Endodermal cell (in vitro differentiated cells): Measurements from ENCODE around the gene XXYLT1. TPM values are rescaled to one million over a fixed set of nuclear protein-coding genes. Genes with fewer than 3 reads are reported as not detected.

Experiments
- DNase-seq: peaks from one replicate; pipeline ENCODE4 v3.0.0-alpha.2; 2017
- H3K27ac ChIP-seq: 2 replicates; pipeline ENCODE4 v1.5.1; 2013; ENCODE audit warnings: mild to moderate bottlenecking, low read depth, low read length, moderate library complexity
- H3K27me3 ChIP-seq: 2 replicates; pipeline ENCODE4 v1.6.1; 2013; ENCODE audit warnings: mild to moderate bottlenecking, low read length, moderate library complexity; ENCODE audit not compliant: insufficient read depth, control insufficient read depth, poor library complexity, severe bottlenecking
- H3K36me3 ChIP-seq: 2 replicates; pipeline ENCODE4 v1.7.0; 2013; ENCODE audit warnings: mild to moderate bottlenecking, low read length, moderate library complexity; ENCODE audit not compliant: control insufficient read depth, insufficient read depth
- H3K4me1 ChIP-seq: one replicate; pipeline ENCODE4 v1.7.0; 2013; ENCODE audit warnings: low read length; ENCODE audit not compliant: control insufficient read depth, insufficient read depth
- H3K4me3 ChIP-seq: 2 replicates; pipeline ENCODE4 v1.5.1; 2013; ENCODE audit warnings: mild to moderate bottlenecking, low read length, moderate library complexity
- H3K9ac ChIP-seq: 2 replicates; pipeline ENCODE4 v1.6.1; 2013; ENCODE audit warnings: mild to moderate bottlenecking, low read length, moderate library complexity; ENCODE audit not compliant: poor library complexity, severe bottlenecking; ENCODE audit errors: extremely low read depth
- H3K9me3 ChIP-seq: 2 replicates; pipeline ENCODE4 v1.6.1; 2013; ENCODE audit warnings: mild to moderate bottlenecking, low read length, moderate library complexity; ENCODE audit not compliant: control insufficient read depth
- H3K27ac Mint-ChIP-seq: 2 replicates; pipeline ENCODE4 v1.8.0; 2020; ENCODE audit warnings: mixed read lengths
- H3K27me3 Mint-ChIP-seq: 2 replicates; pipeline ENCODE4 v1.8.0; 2021; ENCODE audit warnings: mild to moderate bottlenecking, mixed read lengths; ENCODE audit not compliant: insufficient read depth
- H3K36me3 Mint-ChIP-seq: 2 replicates; pipeline ENCODE4 v1.8.0; 2020; ENCODE audit warnings: low read depth, mixed read lengths
- H3K4me1 Mint-ChIP-seq: 2 replicates; pipeline ENCODE4 v1.8.0; 2020; ENCODE audit warnings: mixed read lengths
- H3K4me3 Mint-ChIP-seq: 2 replicates; pipeline ENCODE4 v1.8.0; 2020; ENCODE audit warnings: mild to moderate bottlenecking, moderate library complexity, mixed read lengths
- H3K9me3 Mint-ChIP-seq: 2 replicates; pipeline ENCODE4 v1.8.0; 2020; ENCODE audit warnings: mild to moderate bottlenecking, mixed read lengths
- WGBS, 2 experiments: methylation state at CpG; one replicate each; pipeline versions ENCODE4 v1.1.5 to v1.1.7; 2013; ENCODE audit warnings: missing lambda C conversion rate in 2 of 2, mixed read lengths in 1 of 2; ENCODE audit not compliant: insufficient coverage in 1 of 2, insufficient read length in 1 of 2; 5-methylcytosine and 5-hydroxymethylcytosine counted together
- total RNA-seq, 2 donors: library from RNA; stranded (reverse); fragmentation: NEBNext Ultra II Directional in 1 of 2; extraction: Animal tissue kit (Norgen Biotek cat#: 25700) in 1 of 2; gene quantifications; 2 replicates in 1 of 2; 3 replicates in 1 of 2; pipeline ENCODE4 v1.2.1, GENCODE V29; 2021
- TF ChIP-seq, protein P1 (sequence below): fragments of 200-600 bp; sonication (generic); conservative IDR thresholded peaks from 2 replicates; pipeline ENCODE4 v1.5.0; 2021; ENCODE audit warnings: antibody characterized with exemption, mild to moderate bottlenecking

XXYLT1 gene
- total RNA-seq, 2 donors from 2014 or later, result 35.5 to 38.3 TPM

DNA sequence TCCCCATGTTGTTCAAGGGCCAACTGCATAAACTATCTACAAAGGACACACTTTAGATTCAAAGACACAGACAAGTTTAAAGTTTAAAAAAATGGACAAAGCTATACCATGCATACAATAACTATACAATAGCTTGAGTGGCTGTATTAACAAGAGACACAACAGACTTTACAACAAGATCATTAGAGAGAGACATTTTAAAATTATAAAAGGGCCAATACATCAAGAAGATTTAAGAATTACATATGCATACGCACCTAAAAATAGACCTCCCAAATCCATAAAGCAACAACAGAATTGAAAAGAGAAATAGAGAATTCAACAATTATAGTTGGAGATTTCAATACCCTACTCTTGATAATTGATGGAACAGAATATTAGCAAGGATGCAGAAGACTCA lies 79.4 kb downstream of the XXYLT1 start:
- Mint-ChIP-seq H3K4me1 (peaks cover 20% of the 10 kb centered on the region), H3K4me3 (no peak overlapping the region), H3K36me3 (peaks cover 15% of the 10 kb centered on the region), H3K9me3 (peaks cover 23% of the 10 kb centered on the region), H3K27ac (no peak overlapping the region), H3K27me3 (no peaks in the 10 kb centered on the region)
- peak overlapping the region; percentile 15 for H3K4me3 ChIP-seq
- no peak for DNase-seq
- H3K27ac ChIP-seq, result no peak overlapping the region
- H3K36me3 ChIP-seq, result peaks cover 9% of the 10 kb centered on the region
- peaks cover 22% of the 10 kb centered on the region for H3K9me3 ChIP-seq
- 100% methylated on average over 1 of the region's 1 CpG for WGBS, 2 experiments
- no peak overlapping the region for H3K9ac ChIP-seq
- no peaks in the 10 kb centered on the region for H3K27me3 ChIP-seq
- TF ChIP-seq, protein P1, sequence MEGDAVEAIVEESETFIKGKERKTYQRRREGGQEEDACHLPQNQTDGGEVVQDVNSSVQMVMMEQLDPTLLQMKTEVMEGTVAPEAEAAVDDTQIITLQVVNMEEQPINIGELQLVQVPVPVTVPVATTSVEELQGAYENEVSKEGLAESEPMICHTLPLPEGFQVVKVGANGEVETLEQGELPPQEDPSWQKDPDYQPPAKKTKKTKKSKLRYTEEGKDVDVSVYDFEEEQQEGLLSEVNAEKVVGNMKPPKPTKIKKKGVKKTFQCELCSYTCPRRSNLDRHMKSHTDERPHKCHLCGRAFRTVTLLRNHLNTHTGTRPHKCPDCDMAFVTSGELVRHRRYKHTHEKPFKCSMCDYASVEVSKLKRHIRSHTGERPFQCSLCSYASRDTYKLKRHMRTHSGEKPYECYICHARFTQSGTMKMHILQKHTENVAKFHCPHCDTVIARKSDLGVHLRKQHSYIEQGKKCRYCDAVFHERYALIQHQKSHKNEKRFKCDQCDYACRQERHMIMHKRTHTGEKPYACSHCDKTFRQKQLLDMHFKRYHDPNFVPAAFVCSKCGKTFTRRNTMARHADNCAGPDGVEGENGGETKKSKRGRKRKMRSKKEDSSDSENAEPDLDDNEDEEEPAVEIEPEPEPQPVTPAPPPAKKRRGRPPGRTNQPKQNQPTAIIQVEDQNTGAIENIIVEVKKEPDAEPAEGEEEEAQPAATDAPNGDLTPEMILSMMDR, result no peak
- no peaks in the 10 kb centered on the region for H3K4me1 ChIP-seq

DNA sequence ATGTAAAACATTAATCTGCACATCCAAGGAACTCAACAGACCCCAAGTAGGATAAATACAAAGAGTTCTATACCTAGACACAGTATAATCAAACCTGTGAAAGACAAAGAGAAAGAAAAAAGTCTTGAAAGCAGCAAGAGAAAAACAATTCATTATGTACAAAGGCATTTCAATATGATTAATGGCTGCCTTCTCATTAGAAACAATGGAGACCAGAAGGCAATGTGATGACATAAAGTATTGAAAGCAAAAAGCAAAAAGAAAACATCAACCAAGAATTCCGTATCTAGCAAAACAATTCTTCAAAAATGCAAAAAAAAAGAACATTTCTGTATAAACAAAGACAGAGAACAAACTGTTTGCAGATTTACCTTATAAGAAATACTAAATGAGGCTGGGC lies 81.1 kb downstream of the XXYLT1 start:
- Histone ChIP-seq H3K4me1 (no peaks in the 10 kb centered on the region), H3K36me3 (peaks cover 9% of the 10 kb centered on the region), H3K9me3 (peaks cover 22% of the 10 kb centered on the region), H3K9ac (no peak overlapping the region), H3K4me3 (no peak overlapping the region), H3K27me3 (no peaks in the 10 kb centered on the region), H3K27ac (peak overlapping the region; percentile 40)
- WGBS, 2 experiments, result 88 to 100% methylated on average over 1 of the region's 1 CpG
- Mint-ChIP-seq H3K4me3 (no peak overlapping the region), H3K36me3 (peaks cover 15% of the 10 kb centered on the region), H3K9me3 (peaks cover 23% of the 10 kb centered on the region), H3K27me3 (no peaks in the 10 kb centered on the region), H3K4me1 (peaks cover 19% of the 10 kb centered on the region), H3K27ac (no peak overlapping the region)
- no peak for DNase-seq
- TF ChIP-seq, protein P1, result no peak

GRCh38 chr3:195188426-195188927 lies 82.5 kb downstream of the XXYLT1 start:
- peaks cover 15% of the 10 kb centered on the region for H3K36me3 Mint-ChIP-seq

More at GRCh38 chr3:195188426-195188927, 82.5 kb downstream of the XXYLT1 start:
- Mint-ChIP-seq H3K4me1 (peaks cover 20% of the 10 kb centered on the region), H3K27me3 (no peaks in the 10 kb centered on the region), H3K27ac (no peak overlapping the region), H3K4me3 (no peak overlapping the region), H3K9me3 (peaks cover 23% of the 10 kb centered on the region)
- Histone ChIP-seq H3K36me3 (peaks cover 9% of the 10 kb centered on the region), H3K4me3 (no peak overlapping the region), H3K27me3 (no peaks in the 10 kb centered on the region), H3K4me1 (peaks cover 3% of the 10 kb centered on the region), H3K9ac (no peak overlapping the region), H3K27ac (no peak overlapping the region), H3K9me3 (peaks cover 22% of the 10 kb centered on the region)
- 95 to 100% methylated on average over 2 to 3 of the region's 3 CpGs for WGBS, 2 experiments
- peak; percentile 34 for DNase-seq
- TF ChIP-seq, protein P1, result no peak
